GM12873 (cell line): ENCODE data around the gene ATP10A.

Source experiments
- CTCF ChIP-seq: IDR thresholded peaks from 2 replicates; pipeline ENCODE4 v1.5.1; 2012; ENCODE audit warnings: low read depth, mild to moderate bottlenecking, moderate library complexity, low read length, control low read depth; ENCODE audit not compliant: insufficient read depth; ENCODE audit errors: missing control alignments

Gene ATP10A

GRCh38 chr15:25801586-25802284 is 61.4 kb downstream of the ATP10A start:
- no peak for TF ChIP-seq CTCF

- TF ChIP-seq CTCF, result no peak
Observed at GRCh38 chr15:25800761-25801515, 62.2 kb downstream of the ATP10A start.

GRCh38 chr15:25799906-25800700 is 63.0 kb downstream of the ATP10A start:
- no peak for TF ChIP-seq CTCF

GRCh38 chr15:25797936-25798901 is 64.9 kb downstream of the ATP10A start:
- no peak for TF ChIP-seq CTCF

GRCh38 chr15:25797511-25797935 is 65.6 kb downstream of the ATP10A start:
- TF ChIP-seq CTCF, result no peak

GRCh38 chr15:25797035-25797434 is 66.1 kb downstream of the ATP10A start:
- TF ChIP-seq CTCF, result no peak
